ENCODE results near the gene SLX9.

SLX9 gene

DNA sequence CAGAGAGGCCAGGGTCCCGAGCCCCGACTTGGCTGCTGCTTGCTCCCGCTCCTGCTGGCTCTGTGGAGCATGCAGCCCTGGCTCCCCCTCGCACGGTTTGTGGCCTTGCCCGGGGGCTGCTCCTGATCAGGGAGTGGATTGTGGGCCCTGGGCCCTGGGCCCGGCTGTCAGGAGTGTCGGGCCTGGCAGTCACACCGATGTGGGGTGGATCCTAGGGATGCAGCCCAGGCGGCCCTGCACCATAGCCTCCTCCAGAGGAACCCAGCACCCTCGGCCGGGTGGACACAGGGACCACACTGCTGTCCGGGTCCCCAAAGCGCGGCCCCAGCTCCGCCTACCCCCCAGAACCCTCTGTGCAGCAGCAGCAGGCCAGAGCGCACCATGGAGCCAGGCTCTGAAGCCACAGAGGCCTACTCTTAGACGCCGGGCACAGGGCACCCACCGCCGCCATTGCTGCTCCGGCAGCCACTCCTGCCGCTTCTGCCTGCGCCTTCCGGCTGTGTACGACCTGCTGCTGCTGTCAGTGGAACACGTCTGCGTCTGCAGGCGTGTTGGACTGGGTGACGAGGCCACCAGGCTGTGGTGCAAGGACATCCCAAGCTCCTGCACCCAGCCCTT lies 9.4 kb downstream of the SLX9 start:
- no peak for DNase-seq

DNA sequence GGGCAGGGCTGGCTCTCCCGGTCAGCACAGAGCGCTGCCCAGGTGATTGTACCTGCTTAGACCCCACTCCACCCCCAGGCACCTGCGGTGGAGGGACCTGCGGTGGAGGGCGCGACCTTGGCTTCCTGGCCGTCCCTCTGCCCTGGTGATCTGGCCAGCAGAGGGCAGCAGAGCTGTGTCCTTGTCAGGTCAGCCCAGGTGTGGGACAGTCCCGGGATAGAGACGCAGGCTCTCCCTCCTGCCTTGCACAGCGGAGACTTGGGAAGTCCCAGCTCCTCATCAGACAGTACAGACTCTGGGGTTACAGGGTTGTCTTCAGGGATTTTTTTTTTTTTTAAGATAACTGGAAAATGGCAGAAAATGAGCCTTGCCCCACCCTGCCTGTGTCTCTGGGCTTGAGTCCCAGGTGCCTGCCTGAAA lies 10.0 kb downstream of the SLX9 start:
- DNase-seq: peak; percentile 31

DNA sequence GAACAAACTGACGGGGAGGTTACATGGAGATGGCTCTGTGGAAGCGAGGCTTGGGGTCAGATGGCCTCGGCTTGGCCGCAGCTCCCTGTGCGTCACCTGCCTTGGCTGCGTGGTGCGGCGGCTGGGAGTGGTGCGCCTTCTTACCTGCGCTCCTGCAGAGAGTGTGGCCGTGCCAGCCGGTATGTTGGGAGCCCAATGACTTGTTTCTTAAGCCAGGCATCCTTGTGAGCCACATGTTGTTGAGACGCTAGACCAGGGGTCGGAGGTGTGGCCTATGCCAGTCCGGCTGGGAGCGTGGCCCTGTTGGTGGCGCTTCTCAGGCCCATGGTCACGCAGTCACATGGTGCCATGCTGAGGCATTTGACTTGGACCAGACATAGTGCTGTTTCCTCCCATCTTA lies 10.5 kb downstream of the SLX9 start:
- no peak for DNase-seq

DNA sequence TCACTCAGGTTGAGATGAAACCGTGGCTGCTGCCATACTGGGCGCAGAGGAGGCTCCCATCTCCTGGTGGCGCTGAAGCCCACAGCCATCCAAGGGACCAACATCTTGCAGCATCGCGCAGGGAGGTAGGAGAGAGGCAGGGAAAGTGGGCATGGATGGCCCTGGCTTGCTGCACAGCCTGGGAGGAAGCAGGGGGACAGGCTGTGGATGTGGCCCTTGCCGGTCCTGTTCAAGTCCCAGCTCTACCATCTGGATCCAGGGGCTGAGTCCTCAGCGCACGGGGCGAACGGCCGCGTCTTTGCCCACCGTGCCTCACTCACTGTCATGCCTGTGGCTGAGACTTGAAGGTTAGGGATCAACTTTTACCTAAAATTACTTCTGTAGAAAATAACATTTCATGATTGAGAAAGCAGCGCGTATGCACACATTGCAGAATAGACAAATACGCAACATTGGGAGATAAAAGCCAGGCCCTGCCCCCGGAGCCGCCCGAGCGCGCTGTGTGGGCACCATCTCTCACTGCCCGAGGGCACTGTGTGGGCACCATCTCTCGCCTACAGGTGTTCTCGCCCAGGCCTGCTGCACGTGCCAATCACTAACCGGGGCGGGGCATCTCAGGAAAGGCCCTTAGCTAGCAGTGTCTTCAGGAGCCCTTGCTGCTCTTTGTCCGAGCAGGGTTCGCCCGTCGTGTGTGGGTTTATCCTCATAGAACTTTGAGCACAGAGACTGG lies 11.5 kb downstream of the SLX9 start:
- no peak for DNase-seq

- DNase-seq: no peak
Measured at GRCh38 chr21:44952116-44952928, 12.5 kb downstream of the SLX9 start.

DNA sequence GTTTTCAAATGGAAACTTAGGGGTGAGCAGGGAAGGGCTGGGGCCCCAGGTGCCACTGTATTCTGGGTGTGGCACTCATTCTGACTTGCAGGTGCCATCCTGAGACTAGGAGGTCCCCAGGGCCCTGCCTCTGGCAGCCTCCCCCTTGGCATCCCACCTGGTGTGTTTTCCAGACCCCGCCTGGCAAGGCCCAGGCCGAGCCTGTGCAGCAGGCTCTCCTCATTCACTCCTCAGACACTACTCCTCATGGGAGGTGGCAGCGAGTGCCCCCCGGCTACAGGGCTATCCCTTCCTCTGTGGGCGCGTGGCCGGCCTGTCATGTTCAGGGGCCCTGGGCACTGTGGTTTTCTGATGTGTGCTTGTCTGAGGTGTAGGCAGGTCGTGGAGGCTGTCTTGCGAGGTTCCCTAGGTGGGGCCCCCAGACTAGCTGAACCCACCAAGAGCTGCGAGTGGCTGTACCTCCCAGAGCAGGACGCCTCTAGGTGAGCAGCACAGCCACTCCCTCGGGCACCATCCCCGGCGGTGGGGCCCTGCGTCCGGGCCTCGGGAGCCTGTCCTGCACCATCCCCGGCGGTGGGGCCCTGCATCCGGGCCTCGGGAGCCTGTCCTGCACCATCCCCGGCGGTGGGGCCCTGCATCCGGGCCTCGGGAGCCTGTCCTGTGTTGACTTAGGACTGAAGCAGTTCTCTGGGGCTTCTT lies 13.2 kb downstream of the SLX9 start:
- no peak for DNase-seq

GRCh38 chr21:44953628-44954021 lies 13.8 kb downstream of the SLX9 start:
- no peak for DNase-seq

- DNase-seq: no peak
Measured at GRCh38 chr21:44954281-44954771, 14.5 kb downstream of the SLX9 start.

- DNase-seq: no peak
Measured at GRCh38 chr21:44955141-44955797, 15.4 kb downstream of the SLX9 start.

DNA sequence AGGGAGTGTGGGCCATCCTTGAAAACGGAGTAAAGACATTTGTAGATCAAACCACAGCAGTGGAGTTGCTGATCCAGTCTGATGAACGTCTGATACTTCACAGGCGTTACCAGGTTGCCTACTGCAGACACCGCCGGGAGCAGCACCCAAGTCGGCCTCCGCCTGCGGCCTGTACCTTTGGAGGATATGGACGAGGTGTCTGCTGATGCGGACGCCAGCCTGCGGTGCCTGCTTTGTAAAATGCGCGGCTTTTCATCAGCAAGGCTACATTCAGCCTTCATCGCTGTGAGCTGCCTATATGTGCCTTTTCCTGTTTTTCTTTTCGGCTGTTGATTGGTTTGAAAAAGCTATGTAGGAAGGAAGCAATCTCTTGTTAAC lies 16.0 kb downstream of the SLX9 start:
- DNase-seq: no peak

GRCh38 chr21:44956356-44957046 lies 16.7 kb downstream of the SLX9 start:
- DNase-seq: no peak

GRCh38 chr21:44957047-44957831 lies 17.4 kb downstream of the SLX9 start:
- DNase-seq: no peak

GRCh38 chr21:44957901-44958451 lies 18.1 kb downstream of the SLX9 start:
- no peak for DNase-seq

- DNase-seq: peak; percentile 28
Measured at GRCh38 chr21:44958471-44959191, 18.8 kb downstream of the SLX9 start.

- DNase-seq: no peak
Measured at GRCh38 chr21:44959376-44960091, 19.7 kb downstream of the SLX9 start.

DNA sequence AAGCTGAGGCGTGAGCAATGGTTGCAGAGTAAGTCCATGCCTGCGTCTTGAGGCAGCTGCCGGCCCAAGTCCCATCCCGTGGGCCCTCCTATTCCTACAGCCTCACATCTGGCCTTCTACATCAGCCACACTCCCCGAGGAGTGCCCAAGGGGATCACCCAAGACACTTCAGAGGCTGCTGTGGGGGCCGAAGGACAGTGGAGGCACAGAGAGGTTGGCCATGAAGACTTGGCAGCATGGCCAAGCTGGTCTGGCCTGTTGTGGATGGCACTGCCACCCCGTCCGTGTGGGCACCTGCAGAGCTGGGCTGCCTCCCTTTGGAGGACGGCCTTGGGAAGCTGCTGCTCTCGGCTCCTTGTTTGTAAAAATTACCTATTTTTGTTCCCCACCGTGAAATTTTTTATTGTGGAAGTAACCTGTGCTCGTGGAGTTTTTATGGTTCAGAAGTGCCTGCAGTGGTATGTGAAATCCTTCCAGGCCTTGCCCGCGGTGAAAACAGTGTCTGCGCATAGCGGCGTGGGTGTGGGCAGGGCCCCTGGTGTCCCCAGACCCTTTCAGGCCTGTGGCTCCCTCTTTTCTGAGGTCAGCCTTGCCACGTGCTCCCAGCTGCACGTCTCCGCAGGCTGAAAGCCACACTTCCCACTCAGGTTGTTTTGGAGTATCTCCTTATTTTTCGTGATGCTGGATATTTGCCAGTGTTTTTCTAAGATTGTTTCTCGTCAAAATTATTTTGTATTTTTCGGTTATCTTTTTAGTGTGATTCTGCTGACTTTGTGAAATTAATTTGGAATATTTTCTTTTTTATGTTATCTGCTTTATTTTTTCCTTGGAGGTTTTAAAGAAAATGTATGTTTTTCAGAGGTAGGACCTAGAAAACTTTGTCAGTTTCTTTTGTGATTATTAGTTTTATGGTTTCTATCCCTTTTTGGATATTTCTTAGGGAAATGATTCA lies 20.6 kb downstream of the SLX9 start:
- no peak for DNase-seq

DNA sequence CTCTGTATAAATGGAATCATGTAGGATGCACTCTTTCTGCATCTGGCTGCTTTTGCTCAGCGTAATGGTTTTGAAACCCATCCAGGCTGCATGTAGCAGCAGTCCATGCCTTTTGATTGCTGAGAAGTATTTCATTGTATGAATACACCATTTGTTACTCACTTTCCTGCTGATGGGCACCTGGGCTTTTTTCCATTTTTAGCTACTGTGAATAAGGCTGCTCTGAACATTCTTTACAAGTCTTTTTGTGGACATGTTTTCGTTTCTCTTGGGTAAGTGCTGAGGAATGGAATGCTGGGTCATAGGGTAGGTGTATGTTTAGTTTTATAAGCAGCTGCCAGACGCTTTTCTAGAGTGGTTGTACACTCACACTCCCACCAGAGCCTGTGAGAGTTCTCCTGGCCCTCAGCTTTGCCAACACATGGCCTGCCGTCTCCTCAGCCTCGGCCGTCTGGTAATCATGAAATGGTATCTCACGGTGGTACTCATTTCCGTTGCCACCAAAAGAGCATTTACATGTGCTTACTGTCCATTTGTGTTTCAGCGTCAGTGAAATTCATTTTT lies 22.7 kb downstream of the SLX9 start:
- no peak for DNase-seq

DNA sequence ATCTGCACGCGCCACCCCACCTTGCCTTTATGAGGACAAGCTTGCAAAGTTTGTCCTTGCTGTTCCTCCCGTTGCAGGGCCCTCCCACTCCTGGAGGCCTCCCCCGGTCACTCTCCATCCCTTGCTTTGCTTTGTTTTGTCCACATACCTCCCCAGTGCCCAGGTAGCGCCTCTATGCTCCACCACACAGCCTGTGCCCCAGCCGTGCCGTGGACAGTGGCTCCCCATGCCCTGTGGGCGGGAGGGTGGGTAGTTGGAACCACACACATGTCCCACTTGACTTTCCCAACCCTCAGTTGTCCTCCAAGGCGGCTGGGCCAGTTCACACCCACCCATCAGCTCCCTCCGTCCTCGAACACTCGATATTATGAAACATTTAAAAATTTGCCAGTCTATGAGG lies 24.6 kb downstream of the SLX9 start:
- no peak for DNase-seq
